Epithelial cell of proximal tubule (primary cell): Measurements from ENCODE around the gene DCP1A. TPM values are rescaled to one million over a fixed set of nuclear protein-coding genes. Genes with fewer than 3 reads are reported as not detected.
"Not testable (repeated sequence)": the region's sequence is repeated elsewhere in the genome, so short reads cannot be mapped to it uniquely, and the experiment has no call there.

Experiments used
- DNase-seq: peaks from one replicate; pipeline ENCODE4 v3.0.0-alpha.2; 2011; ENCODE audit warnings: low read depth
- H3K4me3 ChIP-seq: 2 replicates; pipeline ENCODE4 v1.5.1; 2011; ENCODE audit warnings: low read depth, mild to moderate bottlenecking, low read length
- CTCF ChIP-seq: conservative IDR thresholded peaks from 2 replicates; pipeline ENCODE4 v1.5.1; 2012; ENCODE audit warnings: low read depth, mild to moderate bottlenecking, low read length
- total RNA-seq: library from RNA; depleted of rRNA; stranded (reverse); fragments of >200 nt; gene quantifications from 2 replicates; pipeline ENCODE4 v1.2.3, GENCODE V29; 2015

The DCP1A gene
- total RNA-seq, 1 donor from 2014 or later = 8.8 TPM

- no peak overlapping the region for H3K4me3 ChIP-seq
- TF ChIP-seq CTCF = no peak
- DNase-seq = no peak
These were observed 35.5 kb downstream of the DCP1A start for GRCh38 chr3:53311882-53312281.

GRCh38 chr3:53303957-53304356 is 43.4 kb downstream of the DCP1A start:
- TF ChIP-seq CTCF = no peak

GRCh38 chr3:53303549-53303948 is 43.8 kb downstream of the DCP1A start:
- no peak overlapping the region for H3K4me3 ChIP-seq
- DNase-seq = no peak
- TF ChIP-seq CTCF = no peak

More at GRCh38 chr3:53303957-53304356, 43.4 kb downstream of the DCP1A start:
- H3K4me3 ChIP-seq = no peak overlapping the region
- no peak for DNase-seq

GRCh38 chr3:53300826-53301225 is 46.5 kb downstream of the DCP1A start:
- H3K4me3 ChIP-seq = no peak overlapping the region
- no peak for DNase-seq
- no peak for TF ChIP-seq CTCF

GRCh38 chr3:53299611-53300023 is 47.7 kb downstream of the DCP1A start:
- peak; percentile 77 for TF ChIP-seq CTCF
- peak; percentile 3 for DNase-seq
- H3K4me3 ChIP-seq = not testable (repeated sequence)

GRCh38 chr3:53295410-53295809 is 51.9 kb downstream of the DCP1A start:
- DNase-seq = no peak
- no peak for TF ChIP-seq CTCF
- H3K4me3 ChIP-seq = no peak overlapping the region

- H3K4me3 ChIP-seq = no peak overlapping the region
- no peak for DNase-seq
- TF ChIP-seq CTCF = no peak
These were observed 53.5 kb downstream of the DCP1A start for GRCh38 chr3:53293867-53294266.
